HepG2 (cell line): ENCODE measurements around the gene CNGA1. TPM values are rescaled to one million over a fixed set of nuclear protein-coding genes. Genes with fewer than 3 reads are reported as not detected.

Experiments used
- ATAC-seq: fragments of 200-7000 bp; cut with Tn5 transposase; 3 replicates; pipeline ENCODE4 v1.9.1; 2020; ENCODE audit warnings: mild to moderate bottlenecking, moderate library complexity
- BruUV-seq: library from RNA; stranded (reverse); fragments of 400-500 nt; replicated peaks from 2 replicates; lab custom pipeline; 2021; lab: Mats Ljungman, UMichigan
- CTCF ChIA-PET: fragments of 300-600 bp; formaldehyde crosslinking; extraction: SDS; loops from one replicate; lab custom pipeline; 2021; ENCODE audit warnings: low total read pairs, inconsistent platforms, low intra/inter-chr PET ratio; lab: Yijun Ruan, JAX
- POLR2A ChIA-PET: fragments of 350-600 bp; sonication (Branson Sonifier 250); formaldehyde crosslinking; loops from one replicate; lab custom pipeline; 2020; ENCODE audit warnings: antibody characterized with exemption, inconsistent platforms; lab: Yijun Ruan, JAX
- DNase-seq: peaks from one replicate; pipeline ENCODE4 v3.0.0-alpha.2; 2015; ENCODE audit warnings: low spot score
- FAIRE-seq: peaks from 3 replicates; lab custom pipeline; 2011; peaks lifted over from hg19 to GRCh38; lab: Jason Lieb, UNC
- H2AFZ ChIP-seq: one replicate; pipeline ENCODE4 v1.6.1; 2011; ENCODE audit warnings: low read length, inconsistent platforms
- H3K27ac ChIP-seq: fragments of 300-600 bp; 3 replicates; pipeline ENCODE4 v1.8.0; 2011; ENCODE audit warnings: mixed run types, mild to moderate bottlenecking, mixed read lengths, low read length, inconsistent platforms; ENCODE audit not compliant: insufficient read depth; ENCODE audit errors: extremely low read length
- H3K27me3 ChIP-seq, 2 experiments: fragments of 200-600 bp in 1 of 2; 2 replicates in 1 of 2; 3 replicates in 1 of 2; pipeline versions ENCODE4 v1.6.0 to v1.8.0; 2011; ENCODE audit warnings: low read length in 2 of 2, mild to moderate bottlenecking in 2 of 2, moderate library complexity in 2 of 2, inconsistent platforms in 1 of 2; ENCODE audit not compliant: insufficient read depth in 2 of 2, control insufficient read depth in 1 of 2
- H3K36me3 ChIP-seq, 2 experiments: fragments of 200-600 bp in 1 of 2; replicated peaks in 1 of 2; 2 replicates in 1 of 2; 3 replicates in 1 of 2; pipeline versions ENCODE4 v1.5.1 to v1.8.0; 2011; ENCODE audit warnings: low read length in 2 of 2, inconsistent platforms in 1 of 2; ENCODE audit not compliant: insufficient read depth in 2 of 2, control insufficient read depth in 1 of 2
- H3K4me1 ChIP-seq: 2 replicates; pipeline ENCODE4 v1.5.1; 2012; ENCODE audit warnings: low read length, inconsistent platforms; ENCODE audit not compliant: insufficient read depth
- H3K4me2 ChIP-seq: 2 replicates; pipeline ENCODE4 v1.6.0; 2011; ENCODE audit warnings: low read depth, low read length, inconsistent platforms
- H3K4me3 ChIP-seq, 3 experiments: fragments of 200-600 bp in 1 of 3; sonication (generic), shearing (Covaris generic) in 1 of 3; replicated peaks in 1 of 3; 2 replicates each; pipeline ENCODE4 v1.5.1; 2011 to 2016; ENCODE audit warnings: low read length in 3 of 3, inconsistent platforms in 2 of 3, low read depth in 2 of 3, mild to moderate bottlenecking in 2 of 3, control low read depth in 1 of 3, mixed read lengths in 1 of 3; ENCODE audit not compliant: insufficient read depth in 1 of 3
- H3K79me2 ChIP-seq: one replicate; pipeline ENCODE4 v1.6.1; 2011; ENCODE audit warnings: low read length, inconsistent platforms; ENCODE audit not compliant: insufficient read depth
- H3K9ac ChIP-seq: 2 replicates; pipeline ENCODE4 v1.6.0; 2011; ENCODE audit warnings: mild to moderate bottlenecking, low read depth, low read length, inconsistent platforms; ENCODE audit not compliant: insufficient read depth
- H3K9me3 ChIP-seq: 2 replicates; pipeline ENCODE4 v1.5.1; 2012; ENCODE audit warnings: mild to moderate bottlenecking, low read length
- H4K20me1 ChIP-seq: 2 replicates; pipeline ENCODE4 v1.6.0; 2011; ENCODE audit warnings: inconsistent platforms, mild to moderate bottlenecking, low read length, moderate library complexity; ENCODE audit not compliant: insufficient read depth
- CEBPZ ChIP-seq: IDR thresholded peaks from 2 replicates; pipeline ENCODE4 v1.6.1; 2012; ENCODE audit warnings: low read length, improper control_type of control experiment
- GLI4 ChIP-seq: sonication (generic); formaldehyde crosslinking; IDR thresholded peaks from 2 replicates; pipeline ENCODE4 v1.5.1; 2020; ENCODE audit warnings: missing genetic modification reagents, mild to moderate bottlenecking, moderate library complexity, borderline replicate concordance
- HES4 ChIP-seq: sonication (generic); formaldehyde crosslinking; IDR thresholded peaks from 2 replicates; pipeline ENCODE4 v1.9.0; 2021; ENCODE audit warnings: mild to moderate bottlenecking, missing genetic modification reagents, borderline replicate concordance
- HHEX ChIP-seq: IDR thresholded peaks from 2 replicates; pipeline ENCODE4 v1.6.1; 2016; ENCODE audit warnings: control low read depth
- HOMEZ ChIP-seq: IDR thresholded peaks from 2 replicates; pipeline ENCODE4 v1.6.1; 2016; ENCODE audit warnings: low read depth
- MLXIP ChIP-seq: sonication (generic); formaldehyde crosslinking; IDR thresholded peaks from 2 replicates; pipeline ENCODE4 v1.9.0; 2021; ENCODE audit warnings: missing genetic modification reagents, borderline replicate concordance
- PRDM15 ChIP-seq: sonication (generic); formaldehyde crosslinking; IDR thresholded peaks from 2 replicates; pipeline ENCODE4 v1.4.0; 2020; ENCODE audit warnings: missing genetic modification reagents
- TBX2 ChIP-seq: sonication (generic); formaldehyde crosslinking; IDR thresholded peaks from 2 replicates; pipeline ENCODE4 v1.5.0; 2020; ENCODE audit warnings: missing genetic modification reagents, mild to moderate bottlenecking, borderline replicate concordance
- ZNF3 ChIP-seq: IDR thresholded peaks from 2 replicates; pipeline ENCODE4 v1.7.0; 2017; ENCODE audit warnings: inconsistent platforms
- ZNF350 ChIP-seq: sonication (generic); formaldehyde crosslinking; IDR thresholded peaks from 2 replicates; pipeline ENCODE4 v1.4.0; 2020; ENCODE audit warnings: mild to moderate bottlenecking, low read depth, missing genetic modification reagents, borderline replicate concordance
- ZNF557 ChIP-seq: sonication (generic); formaldehyde crosslinking; IDR thresholded peaks from 2 replicates; pipeline ENCODE4 v1.4.0; 2020; ENCODE audit warnings: missing genetic modification reagents
- WGBS: methylation state at CpG from one replicate; pipeline ENCODE4 v1.1.6; 2017; ENCODE audit warnings: low lambda C conversion rate; 5-methylcytosine and 5-hydroxymethylcytosine counted together
- in situ Hi-C: cut with HindIII; loops from 2 replicates; pipeline ENCODE4 v1.10.0; 2017; ENCODE audit warnings: low pct_unique_long_range_greater_than_20kb; ENCODE audit not compliant: extremely low pct_ligation_motif_present
- intact Hi-C: fragments of 100-400 bp; cut with micrococcal nuclease; formaldehyde crosslinking; loops from one replicate; pipeline ENCODE4 v1.10.0; 2022; ENCODE audit not compliant: unreplicated experiment
- polyA plus RNA-seq, 8 experiments: library from polyadenylated mRNA; depleted of rRNA in 3 of 8; stranded (reverse) in 7 of 8; unstranded in 1 of 8; fragments of >200 nt; fragmentation: Illumina TruSeq in 4 of 8; extraction: Trizol in 4 of 8; gene quantifications; 2 replicates each; pipeline versions ENCODE4 v1.2.1 to v1.2.3, GENCODE V29; 2011 to 2016; ENCODE audit warnings: low read depth in 4 of 8, missing spikeins in 1 of 8, mixed read lengths in 1 of 8; ENCODE audit not compliant: insufficient read depth in 1 of 8
- total RNA-seq, 5 experiments: library from RNA; depleted of rRNA; stranded (reverse); fragments of >200 nt; fragmentation: Illumina TruSeq; extraction: Trizol; gene quantifications; 2 replicates each; pipeline ENCODE4 v1.2.3, GENCODE V29; 2016; ENCODE audit warnings: low read depth in 1 of 5

The CNGA1 gene
- total and polyA plus RNA-seq, 2 of the 13 experiments (the other 11 are each of a cell fraction or from before 2014, with no cell fraction given): 0.22 to 0.40 TPM

GRCh38 chr4:48031802-48032525, 15.5 kb upstream of the CNGA1 start:
- no TSS peak for BruUV-seq
- Histone ChIP-seq H3K27ac (no peak overlapping the region), H3K4me2 (no peak overlapping the region), H3K27me3 (no peaks in the 10 kb centered on the region), H3K4me1 (peaks cover 25% of the 10 kb centered on the region), H3K36me3 (peaks cover 0 to 1% of the 10 kb centered on the region in 2 experiments; a peak in 1 of 5 replicates), H3K4me3 (no peak overlapping the region), H3K9me3 (no peaks in the 10 kb centered on the region), H3K79me2 (no peaks in the 10 kb centered on the region), H3K9ac (no peak overlapping the region), H4K20me1 (no peaks in the 10 kb centered on the region), H2AFZ (no peak overlapping the region)
- ChIA-PET POLR2A (no interaction called here), CTCF (no interaction called here)
- ATAC-seq (no peak), FAIRE-seq (no peak), DNase-seq (no peak)
- intact Hi-C loops (loop anchor here (10.0 kb wide), 1 partner anchor 313 kb away; the partner anchor contains the start of gene SLAIN2), in situ Hi-C loops (no loop called here)
- WGBS: 88% methylated on average over 12 of the region's 12 CpGs
- TF ChIP-seq HOMEZ (CRISPR knock-in tag) (no peak), CEBPZ (no peak), HES4 (no peak), HHEX (CRISPR knock-in tag) (no peak), ZNF350 (no peak), TBX2 (no peak), GLI4 (CRISPR knock-in tag) (no peak), ZNF3 (CRISPR knock-in tag) (no peak), MLXIP (CRISPR knock-in tag) (no peak), PRDM15 (no peak), ZNF557 (CRISPR knock-in tag) (no peak)
